Measurements from ENCODE around the gene DHRS11.

- no peak for TF ChIP-seq CTCF (IDR thresholded peaks at IDR 0.05)
- TF ChIP-seq POLR2A (IDR thresholded peaks at IDR 0.05), result no peak
- no peak for TF ChIP-seq POLR2AphosphoS5 (IDR thresholded peaks at IDR 0.05)
These were observed 16.6 kb downstream of the DHRS11 start for GRCh38 chr17:36608280-36608679.
